Body of pancreas (tissue), 4 donors: Measurements from ENCODE around the gene DPPA4. TPM values are rescaled to one million over a fixed set of nuclear protein-coding genes. Genes with fewer than 3 reads are reported as not detected.

ENCODE experiments used
- ATAC-seq: fragments of 150-250 bp; one replicate; pipeline ENCODE4 v1.9.1; 2016
- DNase-seq, 4 donors: peaks; one replicate each; pipeline ENCODE4 v3.0.0-alpha.2; 2019
- H3K27ac ChIP-seq, 4 donors: fragments of 200-600 bp; sonication (generic); 1 replicate in 3 of 4; 2 replicates in 1 of 4; pipeline versions ENCODE4 v1.5.1 to v1.6.1; 2016 to 2019; ENCODE audit warnings: mild to moderate bottlenecking in 1 of 4, mixed read lengths in 1 of 4, moderate library complexity in 1 of 4
- H3K27me3 ChIP-seq, 2 donors: fragments of 200-600 bp; sonication (generic); one replicate each; pipeline ENCODE4 v1.6.0; 2016; ENCODE audit warnings: mild to moderate bottlenecking in 1 of 2
- H3K36me3 ChIP-seq, 2 donors: fragments of 200-600 bp; sonication (generic); replicated peaks in 1 of 2; 2 replicates each; pipeline ENCODE4 v1.5.1; 2016; ENCODE audit warnings: low read depth in 2 of 2; ENCODE audit not compliant: insufficient read depth in 1 of 2
- H3K4me1 ChIP-seq: fragments of 200-600 bp; sonication (generic); one replicate; pipeline ENCODE4 v1.6.0; 2016
- H3K4me3 ChIP-seq, 2 donors: fragments of 200-600 bp; sonication (generic); 1 replicate in 1 of 2; 2 replicates in 1 of 2; pipeline ENCODE4 v1.5.1; 2016 to 2019
- H3K9me3 ChIP-seq, 3 donors: fragments of 200-600 bp; sonication (generic); 1 replicate in 2 of 3; 2 replicates in 1 of 3; pipeline ENCODE4 v1.5.1; 2016
- CTCF ChIP-seq, 7 experiments: fragments of 450-650 bp in 4 of 7; fragments of 200-600 bp in 3 of 7; sonication (generic) in 3 of 7; IDR thresholded peaks; one replicate each; pipeline ENCODE4 v1.5.1; 2016 to 2019; ENCODE audit warnings: antibody characterized with exemption in 7 of 7
- POLR2A ChIP-seq, 3 donors: fragments of 450-650 bp; IDR thresholded peaks; one replicate each; pipeline ENCODE4 v1.6.1; 2016; ENCODE audit warnings: antibody characterized with exemption in 3 of 3, mild to moderate bottlenecking in 2 of 3
- WGBS, 2 donors: methylation state at CpG; one replicate each; pipeline ENCODE4 v1.1.5; 2017; 5-methylcytosine and 5-hydroxymethylcytosine counted together
- intact Hi-C: fragments of 100-400 bp; cut with DNase I; formaldehyde crosslinking; loops from one replicate; pipeline ENCODE4 v1.15.1; 2023
- total RNA-seq, 2 donors: library from RNA; depleted of rRNA; stranded (reverse); fragments of >200 nt; gene quantifications; one replicate each; pipeline ENCODE4 v1.1.0, GENCODE V29; 2016

The DPPA4 gene
- total RNA-seq, 2 donors from 2014 or later, result not detected

- H3K27ac ChIP-seq, result no peak overlapping the region
These were observed 36.6 kb upstream of the DPPA4 start for GRCh38 chr3:109373933-109374332.

GRCh38 chr3:109372639-109373038 lies 35.3 kb upstream of the DPPA4 start:
- Histone ChIP-seq H3K36me3 (no peaks in the 10 kb centered on the region), H3K27me3 (no peaks in the 10 kb centered on the region), H3K4me3 (no peak overlapping the region), H3K27ac (no peak overlapping the region), H3K4me1 (no peaks in the 10 kb centered on the region), H3K9me3 (no peaks in the 10 kb centered on the region)
- DNase-seq (no peak), ATAC-seq (no peak)
- intact Hi-C loops, result no loop called here
- no peak for TF ChIP-seq CTCF (IDR thresholded peaks at IDR 0.05)
- no peak for TF ChIP-seq POLR2A (IDR thresholded peaks at IDR 0.05)

More at GRCh38 chr3:109373933-109374332, 36.6 kb upstream of the DPPA4 start:
- WGBS, 2 donors, result 59 to 61% methylated on average over 2 of the region's 2 CpGs
- DNase-seq (no peak), ATAC-seq (no peak)
- intact Hi-C loops, result no loop called here
- no peaks in the 10 kb centered on the region for H3K9me3 ChIP-seq
- TF ChIP-seq POLR2A (IDR thresholded peaks at IDR 0.05), result no peak
- TF ChIP-seq CTCF (IDR thresholded peaks at IDR 0.05), result no peak
- H3K4me1 ChIP-seq, result no peaks in the 10 kb centered on the region
- no peak overlapping the region for H3K4me3 ChIP-seq
- H3K36me3 ChIP-seq, result no peaks in the 10 kb centered on the region
- H3K27me3 ChIP-seq, result no peaks in the 10 kb centered on the region

GRCh38 chr3:109369510-109369909 lies 32.2 kb upstream of the DPPA4 start:
- H3K9me3 ChIP-seq, result no peaks in the 10 kb centered on the region
- no peak for DNase-seq
- H3K4me3 ChIP-seq, result no peak overlapping the region
- no peaks in the 10 kb centered on the region for H3K27me3 ChIP-seq
- no peak overlapping the region for H3K27ac ChIP-seq
- ATAC-seq, result no peak
- no peaks in the 10 kb centered on the region for H3K4me1 ChIP-seq
- WGBS, 2 donors, result 66 to 67% methylated on average over 2 of the region's 2 CpGs
- no peaks in the 10 kb centered on the region for H3K36me3 ChIP-seq
- TF ChIP-seq CTCF (IDR thresholded peaks at IDR 0.05) (no peak), POLR2A (IDR thresholded peaks at IDR 0.05) (no peak)
- intact Hi-C loops, result no loop called here

DNA sequence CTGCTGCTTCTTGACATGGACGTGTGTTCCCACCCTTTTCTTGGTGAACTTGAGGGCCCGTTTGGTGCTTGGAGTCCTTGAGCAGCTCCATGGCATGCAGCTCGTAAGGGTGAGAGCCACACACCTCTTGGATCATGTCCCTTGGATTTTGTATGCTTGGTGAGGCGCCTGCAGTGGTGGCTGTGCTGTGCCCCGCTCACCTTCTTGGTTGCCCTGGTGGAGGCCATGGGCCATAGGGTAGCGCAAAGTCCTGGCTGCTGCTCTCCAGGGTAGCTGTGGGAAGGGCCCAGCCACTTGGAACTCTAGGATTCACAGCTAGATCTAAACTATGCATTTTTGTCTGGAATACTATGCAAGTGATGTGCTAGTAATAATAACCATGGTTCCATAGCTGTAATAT lies 26.7 kb upstream of the DPPA4 start:
- Histone ChIP-seq H3K4me1 (no peaks in the 10 kb centered on the region), H3K4me3 (no peak overlapping the region), H3K9me3 (no peaks in the 10 kb centered on the region), H3K27ac (no peak overlapping the region), H3K27me3 (no peaks in the 10 kb centered on the region), H3K36me3 (no peaks in the 10 kb centered on the region)
- intact Hi-C loops, result no loop called here
- no peak for DNase-seq
- TF ChIP-seq CTCF (IDR thresholded peaks at IDR 0.05), result no peak
- TF ChIP-seq POLR2A (IDR thresholded peaks at IDR 0.05), result no peak
- no peak for ATAC-seq
- 72% methylated on average over 6 of the region's 6 CpGs for WGBS, 2 donors

DNA sequence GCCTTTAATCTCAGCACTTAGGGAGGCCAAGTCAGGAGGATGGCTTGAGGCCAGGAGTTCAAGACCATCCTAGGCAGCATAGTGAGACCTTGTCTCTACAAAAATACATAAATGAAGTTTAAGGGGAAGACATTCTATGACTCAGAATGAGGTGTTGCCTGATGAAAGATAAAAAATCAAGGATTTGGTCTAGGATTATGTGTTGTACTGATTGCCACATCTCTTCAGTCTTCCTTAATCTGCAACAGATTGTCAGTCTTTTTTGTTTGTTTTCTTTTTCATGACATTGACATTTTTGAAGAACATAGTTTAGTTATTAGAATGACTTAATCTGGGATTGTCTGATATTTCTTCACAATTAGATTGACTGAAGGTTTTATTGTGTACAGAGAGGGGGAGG lies 26.3 kb upstream of the DPPA4 start:
- no peak overlapping the region for H3K27ac ChIP-seq
- H3K9me3 ChIP-seq, result no peaks in the 10 kb centered on the region
- ATAC-seq, result no peak
- DNase-seq, result no peak
- TF ChIP-seq POLR2A (IDR thresholded peaks at IDR 0.05) (no peak), CTCF (IDR thresholded peaks at IDR 0.05) (no peak)
- H3K36me3 ChIP-seq, result no peaks in the 10 kb centered on the region
- no peaks in the 10 kb centered on the region for H3K27me3 ChIP-seq
- no peak overlapping the region for H3K4me3 ChIP-seq
- no peaks in the 10 kb centered on the region for H3K4me1 ChIP-seq
- intact Hi-C loops, result no loop called here
